ENCODE data around the gene TIE1. TPM values are rescaled to one million over a fixed set of nuclear protein-coding genes. Genes with fewer than 3 reads are reported as not detected.

The TIE1 gene
- total and polyA plus RNA-seq, 9 of the 15 experiments (the other 6 are each of a cell fraction or from before 2014, with no cell fraction given): 0.07 to 0.49 (median 0.14) TPM; not detected in 4

GRCh38 chr1:43358746-43359693, 58.2 kb downstream of the TIE1 start, which contains the start of gene CDC20 (continued):
- TF ChIP-seq CREB3 (tag; conservative IDR thresholded peaks at IDR 0.05; ENCODE audit: low read depth): no peak
- TF ChIP-seq, protein P1, sequence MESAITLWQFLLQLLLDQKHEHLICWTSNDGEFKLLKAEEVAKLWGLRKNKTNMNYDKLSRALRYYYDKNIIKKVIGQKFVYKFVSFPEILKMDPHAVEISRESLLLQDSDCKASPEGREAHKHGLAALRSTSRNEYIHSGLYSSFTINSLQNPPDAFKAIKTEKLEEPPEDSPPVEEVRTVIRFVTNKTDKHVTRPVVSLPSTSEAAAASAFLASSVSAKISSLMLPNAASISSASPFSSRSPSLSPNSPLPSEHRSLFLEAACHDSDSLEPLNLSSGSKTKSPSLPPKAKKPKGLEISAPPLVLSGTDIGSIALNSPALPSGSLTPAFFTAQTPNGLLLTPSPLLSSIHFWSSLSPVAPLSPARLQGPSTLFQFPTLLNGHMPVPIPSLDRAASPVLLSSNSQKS (CRISPR knock-in tag; IDR thresholded peaks at IDR 0.05): no peak
- peak; percentile 31; the same call in 1 of the 2 replicates for TF ChIP-seq ELF2 (CRISPR knock-in tag; IDR thresholded peaks at IDR 0.05)
- TF ChIP-seq, protein P2, sequence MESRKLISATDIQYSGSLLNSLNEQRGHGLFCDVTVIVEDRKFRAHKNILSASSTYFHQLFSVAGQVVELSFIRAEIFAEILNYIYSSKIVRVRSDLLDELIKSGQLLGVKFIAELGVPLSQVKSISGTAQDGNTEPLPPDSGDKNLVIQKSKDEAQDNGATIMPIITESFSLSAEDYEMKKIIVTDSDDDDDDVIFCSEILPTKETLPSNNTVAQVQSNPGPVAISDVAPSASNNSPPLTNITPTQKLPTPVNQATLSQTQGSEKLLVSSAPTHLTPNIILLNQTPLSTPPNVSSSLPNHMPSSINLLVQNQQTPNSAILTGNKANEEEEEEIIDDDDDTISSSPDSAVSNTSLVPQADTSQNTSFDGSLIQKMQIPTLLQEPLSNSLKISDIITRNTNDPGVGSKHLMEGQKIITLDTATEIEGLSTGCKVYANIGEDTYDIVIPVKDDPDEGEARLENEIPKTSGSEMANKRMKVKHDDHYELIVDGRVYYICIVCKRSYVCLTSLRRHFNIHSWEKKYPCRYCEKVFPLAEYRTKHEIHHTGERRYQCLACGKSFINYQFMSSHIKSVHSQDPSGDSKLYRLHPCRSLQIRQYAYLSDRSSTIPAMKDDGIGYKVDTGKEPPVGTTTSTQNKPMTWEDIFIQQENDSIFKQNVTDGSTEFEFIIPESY (CRISPR knock-in tag; IDR thresholded peaks at IDR 0.05): peak; percentile 51; the same call in 1 of the 2 replicates
- peak; percentile 69 for TF ChIP-seq HMBOX1 (IDR thresholded peaks at IDR 0.05)
- TF ChIP-seq POLR2AphosphoS5 (IDR thresholded peaks at IDR 0.05; ENCODE audit: control insufficient read depth, insufficient read depth, low read depth, low read length): peak; percentile 61; the same call in 1 of the 2 replicates
- TF ChIP-seq SMARCC2 (IDR thresholded peaks at IDR 0.05; ENCODE audit: low read depth): no peak
- TF ChIP-seq NR2C2 (CRISPR knock-in tag; IDR thresholded peaks at IDR 0.05): 0 out of 2 replicates have a peak, but pooled peaks have one; percentile 38
- TF ChIP-seq NR2C2 (tag; IDR thresholded peaks at IDR 0.05): no peak
- TF ChIP-seq SIN3A (IDR thresholded peaks at IDR 0.05; ENCODE audit: borderline replicate concordance in 2 of 2, control insufficient read depth in 1 of 2, low read depth in 2 of 2, low read length in 2 of 2): 0 out of 4 replicates have a peak, but pooled peaks have one; percentile 49 to 57
- TF ChIP-seq CHAMP1 (IDR thresholded peaks at IDR 0.05): peak; percentile 97
- peak; percentile 95 for TF ChIP-seq ZHX1 (conservative IDR thresholded peaks at IDR 0.05; ENCODE audit: low read length)
